Measurements from ENCODE around the gene DOCK10.
"Not testable (repeated sequence)": the region's sequence is repeated elsewhere in the genome, so short reads cannot be mapped to it uniquely, and the experiment has no call there.

DOCK10 gene

GRCh38 chr2:224973112-224974016 is 68.9 kb downstream of the DOCK10 start:
- no peak for DNase-seq

GRCh38 chr2:224971214-224971613 is 71.1 kb downstream of the DOCK10 start:
- no peak for DNase-seq

GRCh38 chr2:224970311-224970710 is 72.0 kb downstream of the DOCK10 start:
- DNase-seq, result no peak

GRCh38 chr2:224969633-224970260 is 72.5 kb downstream of the DOCK10 start:
- DNase-seq, result no peak

GRCh38 chr2:224969095-224969494 is 73.2 kb downstream of the DOCK10 start:
- no peak for DNase-seq

- no peak for DNase-seq
Measured at GRCh38 chr2:224968051-224968450, 74.2 kb downstream of the DOCK10 start.

- no peak for DNase-seq
Measured at GRCh38 chr2:224966613-224967012, 75.7 kb downstream of the DOCK10 start.

GRCh38 chr2:224959556-224959955 is 82.7 kb downstream of the DOCK10 start:
- no peak for DNase-seq

- DNase-seq, result no peak
Measured at GRCh38 chr2:224958873-224959272, 83.4 kb downstream of the DOCK10 start.

- DNase-seq, result no peak
Measured at GRCh38 chr2:224958462-224958857, 83.8 kb downstream of the DOCK10 start.

GRCh38 chr2:224957540-224958461 is 84.5 kb downstream of the DOCK10 start:
- no peak for DNase-seq

- no peak for DNase-seq
Measured at GRCh38 chr2:224956706-224957105, 85.6 kb downstream of the DOCK10 start.

GRCh38 chr2:224954980-224955379 is 87.3 kb downstream of the DOCK10 start:
- DNase-seq, result no peak

GRCh38 chr2:224952936-224953657 is 89.2 kb downstream of the DOCK10 start:
- DNase-seq, result no peak

GRCh38 chr2:224951723-224952481 is 90.4 kb downstream of the DOCK10 start:
- DNase-seq, result no peak

- no peak for DNase-seq
Measured at GRCh38 chr2:224948859-224949258, 93.4 kb downstream of the DOCK10 start.

- no peak for DNase-seq
Measured at GRCh38 chr2:224948005-224948404, 94.3 kb downstream of the DOCK10 start.

- DNase-seq, result no peak
Measured at GRCh38 chr2:224947566-224947965, 94.7 kb downstream of the DOCK10 start.

- peak; percentile 12 for DNase-seq
Measured at GRCh38 chr2:224946895-224947294, 95.4 kb downstream of the DOCK10 start.

GRCh38 chr2:224944707-224945547 is 97.3 kb downstream of the DOCK10 start:
- DNase-seq, result no peak

GRCh38 chr2:224943601-224944041 is 98.6 kb downstream of the DOCK10 start:
- not testable (repeated sequence) for DNase-seq

Data from effector CD4-positive, alpha-beta T cell (primary cell).